Adrenal gland (tissue), 5 donors: ENCODE data around the gene ZNF638.

ENCODE experiments used
- CTCF ChIP-seq, 6 experiments: fragments of 450-650 bp in 4 of 6; fragments of 200-600 bp in 2 of 6; sonication (generic) in 1 of 6; IDR thresholded peaks; 1 replicate in 5 of 6; 2 replicates in 1 of 6; pipeline versions ENCODE4 v1.5.1 to v1.8.0; 2016 to 2021; ENCODE audit warnings: antibody characterized with exemption in 6 of 6, mild to moderate bottlenecking in 2 of 6, moderate library complexity in 1 of 6
- POLR2A ChIP-seq, 2 donors: fragments of 450-650 bp; IDR thresholded peaks; one replicate each; pipeline ENCODE4 v1.6.1; 2017; ENCODE audit warnings: antibody characterized with exemption in 2 of 2, mild to moderate bottlenecking in 2 of 2, moderate library complexity in 1 of 2
- donor health status: DM: no; HTN: no; CAD: no.

- no peak for TF ChIP-seq POLR2A (IDR thresholded peaks at IDR 0.05)
- TF ChIP-seq CTCF (IDR thresholded peaks at IDR 0.05): no peak
Observed at GRCh38 chr2:71474116-71474743, 142.6 kb downstream of the ZNF638 start.
